Inflammatory macrophage (primary cell): ENCODE results near the gene C9orf50.
"Not testable (repeated sequence)": the region's sequence is repeated elsewhere in the genome, so short reads cannot be mapped to it uniquely, and the experiment has no call there.

Source experiments
- DNase-seq, 2 donors: peaks; one replicate each; pipeline ENCODE4 v3.0.0-alpha.2; 2020 to 2022

The C9orf50 gene

GRCh38 chr9:129610473-129611306 is 10.2 kb downstream of the C9orf50 start:
- DNase-seq = peak; percentile 58 to 72

GRCh38 chr9:129610213-129610472 is 10.8 kb downstream of the C9orf50 start:
- DNase-seq = no peak

GRCh38 chr9:129609486-129610212 is 11.3 kb downstream of the C9orf50 start:
- DNase-seq = peak in 1 of 2 donors; percentile 50

- no peak for DNase-seq
Observed at GRCh38 chr9:129608561-129609481, 12.1 kb downstream of the C9orf50 start.

- no peak for DNase-seq
Observed at GRCh38 chr9:129607027-129607387, 13.9 kb downstream of the C9orf50 start.

- no peak for DNase-seq
Observed at GRCh38 chr9:129606161-129607026, 14.5 kb downstream of the C9orf50 start.

GRCh38 chr9:129604766-129605163 is 16.1 kb downstream of the C9orf50 start:
- no peak for DNase-seq

- no peak for DNase-seq
Observed at GRCh38 chr9:129604056-129604765, 16.7 kb downstream of the C9orf50 start.

GRCh38 chr9:129602598-129603415 is 18.1 kb downstream of the C9orf50 start:
- DNase-seq = no peak

GRCh38 chr9:129601082-129601674 is 19.7 kb downstream of the C9orf50 start:
- no peak for DNase-seq

GRCh38 chr9:129598089-129598596 is 22.8 kb downstream of the C9orf50 start:
- peak in 1 of 2 donors; percentile 36 for DNase-seq

- no peak for DNase-seq
Observed at GRCh38 chr9:129597355-129598088, 23.4 kb downstream of the C9orf50 start.

GRCh38 chr9:129596541-129597331 is 24.2 kb downstream of the C9orf50 start:
- peak in 1 of 2 donors; percentile 25 for DNase-seq

GRCh38 chr9:129595903-129596540 is 24.9 kb downstream of the C9orf50 start:
- DNase-seq = peak; percentile 82 to 91

- peak in 1 of 2 donors; percentile 31 for DNase-seq
Observed at GRCh38 chr9:129595311-129595741, 25.6 kb downstream of the C9orf50 start.

GRCh38 chr9:129594632-129595031 is 26.3 kb downstream of the C9orf50 start:
- DNase-seq = no peak

- DNase-seq = not testable (repeated sequence)
Observed at GRCh38 chr9:129592790-129593189, 28.1 kb downstream of the C9orf50 start.

GRCh38 chr9:129591916-129592315 is 29.0 kb downstream of the C9orf50 start:
- no peak for DNase-seq
